Lower leg skin (tissue), 3 donors: ENCODE results near the gene TRABD.

Experiments used
- CTCF ChIP-seq, 3 donors: fragments of 450-650 bp; IDR thresholded peaks; one replicate each; pipeline ENCODE4 v1.5.1; 2016; ENCODE audit warnings: antibody characterized with exemption in 3 of 3, mild to moderate bottlenecking in 3 of 3, moderate library complexity in 2 of 3
- POLR2A ChIP-seq, 2 donors: fragments of 450-650 bp; IDR thresholded peaks; one replicate each; pipeline ENCODE4 v1.6.1; 2016 to 2017; ENCODE audit warnings: antibody characterized with exemption in 2 of 2, mild to moderate bottlenecking in 1 of 2, moderate library complexity in 1 of 2

- TF ChIP-seq CTCF (IDR thresholded peaks at IDR 0.05) (no peak), POLR2A (IDR thresholded peaks at IDR 0.05) (no peak)
Observed at GRCh38 chr22:50203288-50203687, 17.6 kb downstream of the TRABD start.
